ENCODE measurements around the gene AMOTL1.

Gene AMOTL1

DNA sequence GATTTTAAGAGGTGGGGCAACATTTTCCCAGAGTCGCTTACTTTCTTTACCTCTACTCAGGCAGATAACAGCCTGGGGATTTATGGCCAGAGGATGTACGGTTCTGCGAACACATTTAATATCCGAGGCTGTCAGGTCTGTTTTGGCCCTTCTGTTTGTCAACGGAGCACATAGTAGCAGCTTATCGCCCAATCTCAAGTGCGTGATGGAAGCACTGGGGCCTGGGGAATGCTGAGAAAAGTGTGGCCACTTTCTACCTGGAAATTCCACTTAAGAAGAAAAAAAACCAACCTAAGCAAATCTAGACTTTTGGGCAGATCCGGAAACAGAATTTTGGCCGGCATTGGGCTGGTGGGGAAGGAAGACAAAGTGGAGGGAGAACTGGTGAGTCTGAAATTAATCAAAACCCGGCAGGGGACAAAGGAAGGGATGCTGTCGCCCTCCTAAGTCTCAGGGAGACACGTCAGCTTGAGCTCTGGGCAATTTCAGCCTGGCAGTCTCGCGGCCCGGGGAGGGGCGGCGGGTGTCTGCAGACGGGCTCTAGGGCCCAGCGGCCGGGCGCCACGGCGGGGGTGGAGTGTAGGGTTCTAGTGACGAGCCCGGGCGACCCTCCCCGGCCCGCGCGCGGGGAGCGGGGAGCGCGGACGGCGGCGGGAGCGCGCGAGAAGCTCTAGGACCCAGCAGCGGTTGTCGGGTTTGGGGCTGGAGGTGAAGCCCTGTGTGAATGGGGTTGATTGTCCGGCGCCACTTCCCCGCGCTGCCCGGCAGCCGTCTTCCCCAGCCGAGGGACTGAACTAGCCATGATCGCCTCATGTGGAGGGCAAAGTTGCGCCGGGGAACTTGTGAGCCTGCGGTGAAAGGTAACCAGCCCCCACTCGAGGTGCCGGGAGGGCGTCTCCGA lies at the start of gene AMOTL1:
AMOTL1 (plus strand) TSS at position 656 of the 901 bp plus-strand sequence; CDS start at position 812, 156 bp downstream.
- no peak for FAIRE-seq

DNA sequence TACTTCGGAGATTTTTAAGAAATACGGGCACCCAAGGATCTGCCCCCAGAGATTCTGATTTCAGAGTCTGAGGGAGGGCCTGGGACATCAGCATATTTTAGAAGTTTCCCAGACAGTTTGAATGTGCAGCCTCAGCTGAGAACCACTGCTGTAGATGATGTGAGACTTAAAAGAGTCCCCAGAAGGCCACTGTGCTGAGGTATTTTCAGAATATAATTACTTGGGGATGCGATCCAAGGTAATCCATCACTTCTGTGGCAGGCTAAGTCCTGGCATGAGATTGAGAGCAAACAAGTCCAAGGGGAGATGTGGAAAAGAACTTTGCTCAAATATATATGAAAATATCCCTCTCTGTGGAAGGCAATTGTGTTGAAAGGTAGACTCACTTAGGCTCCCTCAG lies 48.3 kb upstream of the AMOTL1 start:
- FAIRE-seq, result no peak

- no peak for FAIRE-seq
Observed at GRCh38 chr11:94721565-94722292, 46.4 kb upstream of the AMOTL1 start.

DNA sequence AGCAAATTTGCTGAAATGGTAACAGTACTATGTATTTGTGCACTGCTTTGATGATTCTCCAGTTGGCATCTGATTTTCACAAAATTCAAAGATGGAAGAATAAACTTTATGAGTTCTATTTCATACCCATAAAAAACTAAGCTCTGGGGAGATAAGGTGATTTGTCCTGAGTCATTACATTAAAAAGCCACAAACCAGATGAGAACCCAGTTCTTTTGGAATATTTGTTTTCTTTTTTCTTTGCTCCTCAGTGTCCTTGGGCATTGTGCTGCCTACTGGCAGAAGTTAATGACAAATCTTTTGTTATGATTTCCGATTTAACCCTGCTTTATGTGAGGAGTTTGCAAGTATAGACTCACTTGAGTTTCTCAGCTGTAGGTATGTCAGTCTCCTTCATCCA lies 45.4 kb upstream of the AMOTL1 start:
- no peak for FAIRE-seq

DNA sequence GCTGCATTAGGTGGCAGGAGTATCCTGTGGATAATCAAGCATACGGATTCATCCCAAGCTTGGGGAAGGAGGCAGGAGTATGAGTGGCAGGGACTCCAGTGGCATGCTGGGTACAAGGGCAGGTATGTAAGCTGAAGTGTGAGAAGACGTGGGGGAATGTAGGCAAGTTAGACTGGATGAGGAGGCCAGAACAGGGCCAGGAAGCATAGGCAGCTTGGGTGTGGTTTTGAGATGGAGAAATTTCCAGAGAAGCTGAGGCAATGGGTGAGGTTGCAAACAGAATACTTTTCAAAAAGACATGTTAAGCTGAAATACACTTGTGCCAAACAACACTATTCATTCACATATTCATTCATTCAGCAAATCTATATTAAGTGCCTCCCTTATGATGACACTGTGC lies 43.1 kb upstream of the AMOTL1 start:
- no peak for FAIRE-seq

DNA sequence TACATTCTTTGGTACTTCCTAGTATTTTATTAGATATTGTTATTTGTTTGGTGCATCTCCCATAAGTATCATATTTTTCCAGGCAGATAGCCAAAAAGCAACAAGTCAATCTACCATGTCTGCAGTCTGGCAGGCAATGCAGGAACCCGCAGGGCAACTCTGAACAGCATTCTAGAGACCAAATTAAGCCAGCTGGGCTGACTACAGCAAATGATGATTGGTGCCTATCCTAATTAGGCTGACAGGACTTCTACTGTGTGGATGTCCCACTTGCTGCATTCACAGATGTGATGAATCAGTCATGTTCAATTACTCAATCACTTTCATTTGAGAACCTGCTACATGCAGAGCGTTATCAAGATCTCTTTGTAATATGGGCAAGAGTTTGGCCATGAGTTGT lies 40.3 kb upstream of the AMOTL1 start:
- no peak for FAIRE-seq

GRCh38 chr11:94728541-94728940 lies 39.6 kb upstream of the AMOTL1 start:
- FAIRE-seq, result no peak

- no peak for FAIRE-seq
Observed at GRCh38 chr11:94728966-94729751, 39.0 kb upstream of the AMOTL1 start.

GRCh38 chr11:94730153-94730552 lies 38.0 kb upstream of the AMOTL1 start:
- FAIRE-seq, result no peak

DNA sequence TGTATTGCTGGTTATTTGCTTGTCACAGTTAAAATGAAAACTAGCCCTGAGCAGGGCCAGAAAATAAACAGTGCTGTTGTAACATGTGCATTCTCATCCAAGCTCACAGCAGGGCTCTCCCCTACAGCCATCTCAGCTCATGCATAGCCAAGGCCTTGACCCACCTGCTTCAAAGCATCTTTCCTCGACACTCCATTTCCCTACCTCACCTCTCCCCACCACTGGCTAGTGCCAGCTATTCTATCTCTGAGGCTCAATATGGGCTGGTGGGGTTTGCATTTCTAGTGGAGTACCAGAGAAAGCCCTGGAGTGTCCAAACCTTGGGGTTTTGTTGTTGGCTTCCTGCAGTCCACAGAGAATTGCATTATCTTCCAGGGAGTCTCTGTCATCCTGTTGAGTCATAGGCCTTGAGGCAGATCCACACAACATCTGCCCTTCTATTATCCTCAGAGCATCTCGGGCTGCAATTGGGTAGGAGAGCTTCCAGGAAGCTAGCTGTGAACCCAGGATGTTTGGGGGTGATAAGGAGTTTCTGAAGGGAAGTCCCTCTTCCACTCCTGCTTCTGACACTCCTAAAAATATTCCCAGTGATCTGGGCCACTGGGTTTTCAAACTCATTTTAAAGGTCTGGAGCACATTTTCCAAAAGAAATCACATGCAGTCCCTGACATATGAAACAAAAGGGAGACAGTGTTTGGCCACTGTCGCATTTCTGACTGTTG lies 36.1 kb upstream of the AMOTL1 start:
- FAIRE-seq, result no peak

DNA sequence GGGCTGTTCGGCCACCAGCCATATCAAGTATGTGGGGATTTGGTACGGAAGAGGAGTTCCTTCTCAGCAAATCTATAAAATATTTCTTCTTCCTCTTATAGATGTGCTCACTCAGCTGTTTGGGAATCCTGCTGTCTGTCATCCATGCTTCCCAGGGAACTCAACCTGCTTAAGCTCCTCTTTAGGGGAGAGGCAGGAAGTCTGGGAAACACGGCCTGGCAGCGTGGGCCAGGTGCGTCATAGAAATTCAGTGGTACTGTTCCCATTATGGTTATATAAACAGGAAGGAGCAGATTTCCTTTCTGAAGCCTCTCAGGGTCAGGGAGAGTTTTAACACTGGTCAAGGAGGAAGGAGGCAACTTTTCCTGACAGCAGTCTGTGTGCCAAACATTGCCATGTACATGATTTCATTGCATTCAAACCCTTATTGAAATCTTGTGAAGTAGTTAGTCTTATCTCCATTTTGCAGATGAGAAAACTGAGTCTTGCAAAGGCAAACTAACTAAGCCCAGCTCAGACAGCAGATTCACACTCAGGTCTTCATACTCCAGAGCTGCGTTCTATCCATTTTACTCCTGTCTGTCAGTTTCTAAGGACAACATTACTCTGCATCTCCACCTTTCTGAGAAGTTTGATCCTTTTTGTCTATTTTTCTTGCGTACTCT lies 35.4 kb upstream of the AMOTL1 start:
- FAIRE-seq, result no peak

GRCh38 chr11:94734563-94735275 lies 33.4 kb upstream of the AMOTL1 start:
- FAIRE-seq, result no peak

DNA sequence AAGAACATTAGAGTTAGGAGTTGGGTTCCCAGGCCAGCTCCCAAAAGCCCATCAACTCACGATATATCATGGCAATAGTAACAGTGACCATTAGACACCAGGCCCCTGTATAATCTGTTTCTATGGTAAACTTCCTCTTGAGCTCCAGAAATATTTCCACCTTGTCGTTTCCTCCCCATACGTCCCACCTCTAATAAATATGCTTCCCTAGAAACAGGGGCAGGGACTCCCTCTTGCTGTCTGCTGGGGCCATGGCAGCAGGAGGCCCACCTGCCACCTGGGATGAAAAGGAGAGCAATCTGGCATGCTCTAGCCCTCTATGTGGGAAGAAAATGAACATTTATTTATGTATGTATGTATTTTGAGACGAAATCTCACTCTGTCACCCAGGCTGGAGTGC lies 32.2 kb upstream of the AMOTL1 start:
- no peak for FAIRE-seq

DNA sequence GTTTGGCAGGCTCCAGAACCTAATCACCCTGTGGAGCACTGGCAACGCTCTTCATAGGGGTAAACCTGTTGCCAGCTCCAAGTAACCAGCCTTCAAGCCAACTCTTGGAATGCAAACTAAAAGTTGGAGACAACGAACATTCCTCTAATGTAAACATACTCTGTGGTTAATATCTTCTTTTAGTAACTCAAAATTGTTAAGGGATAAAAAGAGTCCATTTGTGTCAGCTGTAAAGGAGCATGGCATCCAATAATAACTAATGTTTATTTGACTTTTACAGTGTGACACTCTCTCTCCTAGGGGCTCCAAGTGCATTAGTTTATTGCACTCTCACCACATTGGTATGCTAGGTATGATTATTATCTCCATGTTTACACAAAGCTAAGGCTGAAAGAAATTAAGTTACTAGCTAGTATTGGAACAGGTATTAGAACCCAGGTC lies 31.0 kb upstream of the AMOTL1 start:
- FAIRE-seq, result no peak

- no peak for FAIRE-seq
Observed at GRCh38 chr11:94738746-94739145, 29.4 kb upstream of the AMOTL1 start.

DNA sequence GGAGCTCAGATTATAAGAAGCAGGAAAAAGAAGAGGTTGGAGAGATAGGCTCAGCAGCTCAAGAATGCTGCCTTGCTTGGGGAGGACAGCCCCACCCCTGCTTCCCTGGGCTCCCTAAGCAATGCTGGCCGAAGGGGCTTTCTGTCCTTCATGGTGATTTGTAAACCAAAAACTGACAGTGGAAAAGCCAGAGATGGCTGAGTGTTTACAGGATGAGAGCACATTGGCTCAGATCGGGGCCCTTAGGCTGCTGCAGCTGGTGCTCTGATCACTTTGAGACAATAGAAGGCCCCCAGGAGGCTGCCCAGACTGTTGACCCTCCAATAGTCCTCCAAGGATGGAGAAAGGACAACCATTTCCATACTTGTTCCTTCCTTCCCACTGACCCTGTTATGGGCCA lies 28.8 kb upstream of the AMOTL1 start:
- no peak for FAIRE-seq

- no peak for FAIRE-seq
Observed at GRCh38 chr11:94740083-94741021, 27.8 kb upstream of the AMOTL1 start.

GRCh38 chr11:94741022-94741679 lies 27.0 kb upstream of the AMOTL1 start:
- no peak for FAIRE-seq

DNA sequence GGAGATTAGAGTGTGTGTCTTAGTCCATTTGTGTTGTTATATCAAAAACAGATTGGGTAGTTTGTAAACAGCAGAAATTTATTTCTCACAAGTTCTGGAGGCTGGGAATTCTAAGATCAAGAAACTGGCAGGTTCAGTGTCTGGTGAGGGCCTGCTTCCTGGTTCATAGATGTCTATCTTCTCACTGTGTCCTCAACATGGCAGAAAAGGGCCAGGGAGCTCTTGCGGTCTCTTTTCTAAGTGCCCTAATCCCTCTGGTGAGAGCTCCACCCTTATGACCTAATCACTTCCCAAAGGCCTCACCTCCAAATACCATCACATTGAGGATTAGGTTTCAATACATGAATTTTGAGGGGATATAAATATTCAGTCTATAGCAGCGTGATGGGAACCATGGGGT lies 25.5 kb upstream of the AMOTL1 start:
- no peak for FAIRE-seq
